HUDEP-2 (cell line): Measurements from ENCODE around the gene OR51D1.

Source experiments
- DNase-seq, 76 experiments: peaks; one replicate each; lab custom pipeline; 2025; ENCODE audit not compliant: unreplicated experiment in 76 of 76; lab: John Stamatoyannopoulos, UW

OR51D1 gene

GRCh38 chr11:4644233-4644632, 7.0 kb downstream of the OR51D1 start:
- DNase-seq: no peak

- DNase-seq: no peak
Observed at GRCh38 chr11:4645974-4646373, 8.7 kb downstream of the OR51D1 start.

- no peak for DNase-seq
Observed at GRCh38 chr11:4647766-4648165, 10.5 kb downstream of the OR51D1 start.

GRCh38 chr11:4654635-4655369, 17.5 kb downstream of the OR51D1 start:
- no peak for DNase-seq

GRCh38 chr11:4658629-4659445, 21.6 kb downstream of the OR51D1 start:
- no peak for DNase-seq

GRCh38 chr11:4662876-4663275, 25.6 kb downstream of the OR51D1 start:
- DNase-seq: no peak

GRCh38 chr11:4664183-4664582, 26.9 kb downstream of the OR51D1 start:
- DNase-seq: no peak

- no peak for DNase-seq
Observed at GRCh38 chr11:4664786-4665185, 27.5 kb downstream of the OR51D1 start.

- no peak for DNase-seq
Observed at GRCh38 chr11:4665424-4665823, 28.1 kb downstream of the OR51D1 start.

GRCh38 chr11:4671741-4672140, 34.5 kb downstream of the OR51D1 start:
- no peak for DNase-seq

GRCh38 chr11:4672470-4672869, 35.2 kb downstream of the OR51D1 start:
- no peak for DNase-seq

GRCh38 chr11:4673781-4674180, 36.5 kb downstream of the OR51D1 start:
- no peak for DNase-seq

GRCh38 chr11:4677948-4678347, 40.7 kb downstream of the OR51D1 start:
- DNase-seq: no peak

- DNase-seq: no peak
Observed at GRCh38 chr11:4680341-4680740, 43.1 kb downstream of the OR51D1 start.

GRCh38 chr11:4682623-4683419, 45.5 kb downstream of the OR51D1 start:
- DNase-seq: no peak

- DNase-seq: no peak
Observed at GRCh38 chr11:4684631-4685285, 47.5 kb downstream of the OR51D1 start.
